Cardiac muscle cell (in vitro differentiated cells and primary cell): ENCODE results near the gene SDF2L1. TPM values are rescaled to one million over a fixed set of nuclear protein-coding genes. Genes with fewer than 3 reads are reported as not detected.
"Not testable (repeated sequence)": the region's sequence is repeated elsewhere in the genome, so short reads cannot be mapped to it uniquely, and the experiment has no call there.

Experiments used
- DNase-seq, 2 donors: peaks; one replicate each; pipeline versions ENCODE4 v3.0.0 to v3.0.0-alpha.2; 2010 to 2017; ENCODE audit warnings: low read depth in 1 of 2, low spot score in 1 of 2
- H3K27ac ChIP-seq: fragments of 200-600 bp; sonication (generic); 2 replicates; pipeline ENCODE4 v1.5.1; 2016
- H3K27me3 ChIP-seq: fragments of 200-600 bp; sonication (generic); 2 replicates; pipeline ENCODE4 v1.6.0; 2016; ENCODE audit warnings: control low read depth
- H3K36me3 ChIP-seq: fragments of 200-600 bp; sonication (generic); 2 replicates; pipeline ENCODE4 v1.5.1; 2016; ENCODE audit warnings: control low read depth
- H3K4me1 ChIP-seq: fragments of 200-600 bp; sonication (generic); 2 replicates; pipeline ENCODE4 v1.8.1; 2017; ENCODE audit warnings: low read depth, mild to moderate bottlenecking, mixed run types
- H3K4me3 ChIP-seq: fragments of 200-600 bp; sonication (generic); 2 replicates; pipeline ENCODE4 v1.5.1; 2016; ENCODE audit warnings: mild to moderate bottlenecking
- H3K9me3 ChIP-seq: fragments of 200-600 bp; sonication (generic); 2 replicates; pipeline ENCODE4 v1.5.1; 2017; ENCODE audit warnings: low read depth, mild to moderate bottlenecking, control low read depth
- CTCF ChIP-seq: IDR thresholded peaks from 2 replicates; pipeline ENCODE4 v1.5.1; 2012; ENCODE audit warnings: low read depth, mild to moderate bottlenecking, low read length
- polyA plus RNA-seq: library from polyadenylated mRNA; unstranded; fragments of >200 nt; fragmentation: Nextera tagmentation; extraction: Ambion mirVana; gene quantifications from 2 replicates; pipeline ENCODE4 v1.2.1, GENCODE V29; 2016
- total RNA-seq: library from RNA; depleted of rRNA; stranded (reverse); fragments of >200 nt; gene quantifications from 2 replicates; pipeline ENCODE4 v1.2.3, GENCODE V29; 2016

SDF2L1 gene, protein sequence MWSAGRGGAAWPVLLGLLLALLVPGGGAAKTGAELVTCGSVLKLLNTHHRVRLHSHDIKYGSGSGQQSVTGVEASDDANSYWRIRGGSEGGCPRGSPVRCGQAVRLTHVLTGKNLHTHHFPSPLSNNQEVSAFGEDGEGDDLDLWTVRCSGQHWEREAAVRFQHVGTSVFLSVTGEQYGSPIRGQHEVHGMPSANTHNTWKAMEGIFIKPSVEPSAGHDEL
- total RNA-seq (26.8 and 130 TPM in 2 replicates), polyA plus RNA-seq (28.2 and 127 TPM in 2 replicates)

DNA sequence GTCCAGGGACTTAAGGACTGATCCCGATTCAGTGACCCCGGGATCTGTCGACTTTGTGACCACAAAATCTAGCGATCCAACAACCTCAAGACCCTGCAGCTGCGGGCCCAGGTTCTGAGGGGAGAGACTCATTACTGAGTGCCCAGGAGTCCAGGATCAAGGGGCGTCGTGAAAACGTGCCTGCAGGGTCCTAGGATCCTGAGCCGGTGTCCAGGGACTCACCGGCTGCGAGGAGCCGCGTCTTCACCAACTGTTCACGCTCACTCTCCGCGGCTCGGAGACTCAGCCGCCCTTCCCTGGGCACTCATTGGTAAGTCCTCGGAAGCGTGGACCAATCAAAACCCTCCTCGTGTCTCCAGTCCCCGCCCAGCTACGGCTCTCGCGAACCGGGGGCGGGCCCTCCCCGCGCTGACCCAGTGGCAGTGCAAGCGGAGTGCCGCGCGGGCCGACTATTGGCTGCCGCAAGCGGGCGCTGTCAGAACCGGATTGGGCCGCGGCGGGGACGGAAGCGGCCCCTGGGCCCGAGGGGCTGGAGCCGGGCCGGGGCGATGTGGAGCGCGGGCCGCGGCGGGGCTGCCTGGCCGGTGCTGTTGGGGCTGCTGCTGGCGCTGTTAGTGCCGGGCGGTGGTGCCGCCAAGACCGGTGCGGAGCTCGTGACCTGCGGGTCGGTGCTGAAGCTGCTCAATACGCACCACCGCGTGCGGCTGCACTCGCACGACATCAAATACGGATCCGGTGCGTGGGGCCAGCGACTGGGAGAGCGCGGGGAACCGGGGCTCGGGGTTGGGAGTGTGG is at the start of gene SDF2L1:
Gene SDF2L1 (plus strand): TSS at position 514 of the 795 bp plus-strand sequence. CDS start 35 bp downstream, at position 549.
- Histone ChIP-seq H3K36me3 (no peaks in the 10 kb centered on the region), H3K27ac (peak within 1 kb of the TSS; percentile 90), H3K27me3 (no peaks in the 10 kb centered on the region), H3K4me1 (no peaks in the 10 kb centered on the region), H3K4me3 (peak within 1 kb of the TSS; percentile 55), H3K9me3 (no peaks in the 10 kb centered on the region)
- no peak for TF ChIP-seq CTCF
- peak; percentile 99 for DNase-seq

DNA sequence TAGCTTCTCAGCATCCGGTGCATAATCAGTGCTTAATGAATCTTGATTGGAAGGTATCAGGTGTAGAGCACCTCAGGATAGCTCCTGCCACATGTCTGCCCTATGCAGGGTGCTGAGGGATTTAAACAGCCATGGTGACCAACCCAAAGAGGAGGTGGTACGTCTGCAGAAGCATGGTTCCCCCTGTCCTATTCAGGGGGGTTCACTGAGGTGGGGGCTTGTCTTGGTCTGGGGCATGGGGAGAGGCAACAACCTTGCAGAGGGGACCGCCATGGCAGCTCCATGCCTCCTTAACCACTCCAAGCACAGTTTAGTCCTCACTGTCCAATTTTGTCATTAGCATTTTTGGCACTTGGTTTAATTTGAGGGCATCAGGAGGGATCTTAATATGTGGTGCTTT is 49.7 kb upstream of the SDF2L1 start:
- no peak for TF ChIP-seq CTCF
- Histone ChIP-seq H3K27ac (no peak overlapping the region), H3K27me3 (no peaks in the 10 kb centered on the region), H3K9me3 (no peaks in the 10 kb centered on the region), H3K4me3 (no peak overlapping the region), H3K4me1 (peaks cover 10% of the 10 kb centered on the region), H3K36me3 (peaks cover 18% of the 10 kb centered on the region)
- DNase-seq, result no peak

GRCh38 chr22:21593406-21594232 is 48.5 kb upstream of the SDF2L1 start:
- no peaks in the 10 kb centered on the region for H3K9me3 ChIP-seq
- no peak overlapping the region for H3K4me3 ChIP-seq
- no peak overlapping the region for H3K27ac ChIP-seq
- peaks cover 18% of the 10 kb centered on the region for H3K36me3 ChIP-seq
- peaks cover 7% of the 10 kb centered on the region for H3K4me1 ChIP-seq
- TF ChIP-seq CTCF, result peak; percentile 34
- no peak for DNase-seq
- no peaks in the 10 kb centered on the region for H3K27me3 ChIP-seq

DNA sequence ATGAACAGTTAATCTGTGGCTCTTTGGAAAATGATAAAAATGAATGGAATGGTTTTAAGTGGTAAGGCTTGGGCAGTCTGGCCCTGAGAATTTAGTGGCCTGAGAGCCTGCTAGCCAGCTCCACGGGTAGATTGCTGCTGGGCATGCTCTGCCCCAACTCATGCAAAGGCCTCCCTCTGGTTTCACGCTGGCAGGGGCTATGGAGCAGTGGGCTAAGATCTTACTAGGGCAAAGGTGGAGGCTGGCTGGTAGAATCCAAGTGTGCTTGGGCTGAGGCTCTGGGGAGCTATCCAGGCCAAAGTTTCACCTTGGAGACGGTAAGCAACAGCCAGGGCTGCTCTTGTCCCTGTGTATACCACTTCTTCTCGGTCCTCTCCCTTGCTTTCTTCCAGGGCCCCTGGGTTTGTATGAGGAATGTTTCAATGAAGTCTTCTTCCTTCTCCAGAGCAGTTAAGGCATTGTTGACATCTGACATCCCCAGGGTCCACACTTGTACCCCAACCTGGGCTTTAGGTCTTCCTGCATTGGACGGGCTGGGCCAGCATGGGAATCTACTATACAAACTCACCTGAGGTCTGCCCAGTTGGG is 47.1 kb upstream of the SDF2L1 start:
- Histone ChIP-seq H3K27me3 (no peaks in the 10 kb centered on the region), H3K27ac (no peak overlapping the region)
- TF ChIP-seq CTCF, result no peak

DNA sequence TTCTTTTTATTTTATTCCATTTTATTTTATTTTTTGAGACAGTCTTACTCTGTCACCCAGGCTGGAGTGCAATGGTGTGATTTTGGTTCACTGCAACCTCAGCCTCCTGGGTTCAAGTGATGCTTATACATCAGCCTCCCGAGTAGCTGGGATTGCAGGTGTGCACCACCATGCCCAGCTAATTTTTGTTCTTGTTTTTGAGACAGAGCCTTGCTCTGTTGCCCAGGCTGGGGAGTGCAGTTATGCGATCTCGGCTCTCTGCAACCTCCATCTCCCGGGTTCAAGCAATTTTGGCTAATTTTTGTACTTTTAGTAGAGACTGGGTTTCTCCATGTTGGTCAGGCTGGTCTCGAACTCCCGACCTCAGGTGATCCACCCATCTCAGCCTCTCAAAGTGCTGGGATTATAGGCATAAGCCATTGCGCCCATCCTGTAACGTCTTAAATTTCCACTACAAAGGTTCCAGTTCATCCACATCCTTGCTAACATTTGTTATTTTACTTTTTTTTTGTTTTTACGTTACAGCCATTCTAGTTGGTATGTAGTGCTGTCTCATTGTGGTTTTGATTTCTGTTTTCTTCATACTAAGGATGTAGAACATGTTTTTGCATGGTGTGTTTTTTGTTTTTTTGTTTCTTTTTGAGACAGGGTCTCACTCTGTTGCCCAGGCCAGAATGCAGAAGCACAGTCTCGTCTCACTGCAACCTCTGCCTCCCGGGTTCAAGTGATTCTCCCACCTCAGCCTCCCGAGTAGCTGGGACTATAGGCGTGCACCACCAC is 45.6 kb upstream of the SDF2L1 start:
- H3K9me3 ChIP-seq, H3K4me1 ChIP-seq, H3K4me3 ChIP-seq, H3K27me3 ChIP-seq, DNase-seq, H3K27ac ChIP-seq: not testable (repeated sequence)
- H3K36me3 ChIP-seq, result peaks cover 18% of the 10 kb centered on the region

More for the DNA sequence above, 47.1 kb upstream of the SDF2L1 start:
- Histone ChIP-seq H3K4me3 (no peak overlapping the region), H3K4me1 (peaks cover 7% of the 10 kb centered on the region), H3K9me3 (no peaks in the 10 kb centered on the region), H3K36me3 (peaks cover 18% of the 10 kb centered on the region)
- DNase-seq, result no peak
